GM21360 (cell line): ENCODE results near the gene RETREG1.

Experiments used
- ATAC-seq: cut with Tn5 transposase; IDR thresholded peaks from one replicate; pipeline ENCODE4 v1.9.1; 2021; ENCODE audit warnings: mild to moderate bottlenecking, moderate library complexity; ENCODE audit not compliant: unreplicated experiment

The RETREG1 gene

DNA sequence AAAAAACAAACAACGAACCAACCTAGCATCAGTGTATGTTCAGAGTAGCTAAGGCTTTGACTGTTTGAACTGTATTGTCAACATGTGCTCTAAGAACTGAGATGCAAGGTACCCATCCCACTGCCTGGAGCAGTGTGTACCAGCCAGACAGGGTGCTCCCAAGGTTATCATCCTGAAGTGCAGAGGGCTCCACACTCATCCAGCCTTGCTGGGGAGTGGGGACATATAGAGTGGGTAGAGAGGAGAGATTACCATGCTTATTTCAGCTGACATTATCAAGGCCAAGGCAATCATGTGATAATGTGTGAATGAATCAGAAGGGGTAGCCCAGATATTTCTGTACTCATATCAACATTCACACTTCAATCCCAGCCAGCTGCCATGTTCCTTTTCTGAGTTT lies 82.5 kb downstream of the RETREG1 start:
- ATAC-seq, result no peak

DNA sequence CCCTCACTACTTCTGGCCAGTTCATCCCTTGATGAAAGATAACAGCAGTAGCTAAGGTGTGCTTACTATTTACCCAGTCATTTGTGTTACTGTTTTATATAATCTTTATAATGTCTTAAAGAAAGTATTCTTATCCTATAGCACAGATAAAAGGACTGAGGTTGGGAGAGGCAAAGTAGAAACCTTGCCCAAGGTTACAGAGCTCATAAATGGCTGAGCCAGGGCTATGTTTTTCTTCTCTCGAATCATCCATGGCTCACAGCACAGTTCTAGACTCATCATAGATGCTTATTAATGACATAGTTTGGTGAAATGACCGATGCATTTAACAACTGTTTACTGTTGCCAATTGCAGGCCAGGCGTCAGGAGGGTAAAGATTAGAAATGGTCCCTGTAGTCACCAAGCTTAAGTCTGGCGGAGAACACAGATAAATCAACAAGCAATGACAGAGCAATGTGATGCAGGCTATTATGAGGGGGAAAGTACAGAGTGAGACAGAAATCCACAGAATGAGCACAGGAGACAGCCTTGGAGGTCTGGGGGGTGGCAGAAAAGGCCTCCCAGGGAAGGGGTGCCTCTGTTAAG lies 85.6 kb downstream of the RETREG1 start:
- ATAC-seq, result no peak

DNA sequence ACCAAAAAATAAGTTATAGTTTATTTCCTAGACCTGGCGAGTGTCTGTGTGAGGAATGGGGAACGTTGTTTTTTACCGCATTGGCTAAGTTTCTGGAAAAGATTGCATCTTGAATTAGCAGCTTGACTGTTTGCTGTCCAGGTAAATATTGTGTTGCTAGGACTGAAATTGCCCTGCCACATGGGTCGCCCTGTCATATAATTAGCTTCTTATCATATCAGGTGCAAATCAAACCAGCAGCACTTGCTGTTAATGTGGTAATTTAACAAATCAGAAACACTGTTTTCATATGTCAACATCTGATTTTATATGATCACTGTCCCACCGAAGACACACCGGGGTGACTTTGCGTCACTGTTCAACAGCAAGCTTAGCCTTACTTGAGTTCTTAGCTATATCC lies 87.5 kb downstream of the RETREG1 start:
- ATAC-seq, result no peak

DNA sequence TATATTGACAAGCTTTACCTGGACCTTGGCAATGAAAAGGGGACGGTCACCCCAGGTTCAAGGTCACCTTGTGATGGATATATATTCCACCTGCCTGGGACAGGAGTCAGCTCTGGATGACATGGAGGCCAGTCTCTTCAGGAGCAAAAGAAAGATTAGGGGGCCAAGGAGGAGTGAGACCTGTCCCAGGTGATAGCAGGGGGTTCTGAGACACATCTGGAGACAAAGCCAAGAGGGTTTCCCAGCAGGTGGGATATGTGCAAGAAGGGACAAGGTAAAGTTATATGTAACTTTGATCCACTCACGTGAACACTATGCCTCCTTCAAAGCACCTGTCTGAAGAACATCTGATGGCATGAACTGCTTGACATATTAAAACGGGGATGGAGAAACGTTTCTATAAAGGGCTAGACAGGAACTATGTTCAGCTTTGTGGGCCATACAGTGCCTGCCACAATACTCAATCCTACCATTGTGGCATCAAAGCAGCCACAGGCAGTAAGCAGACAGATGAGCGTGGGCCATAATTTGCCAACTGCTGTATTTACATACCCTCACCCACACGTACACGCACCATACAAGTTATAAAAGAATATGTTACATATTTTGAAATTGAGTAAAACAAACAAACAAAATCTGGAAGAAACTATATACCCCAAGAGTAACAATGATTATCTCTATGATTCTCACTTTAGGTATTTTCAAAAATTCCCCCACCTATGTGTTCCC lies 88.3 kb downstream of the RETREG1 start:
- no peak for ATAC-seq

DNA sequence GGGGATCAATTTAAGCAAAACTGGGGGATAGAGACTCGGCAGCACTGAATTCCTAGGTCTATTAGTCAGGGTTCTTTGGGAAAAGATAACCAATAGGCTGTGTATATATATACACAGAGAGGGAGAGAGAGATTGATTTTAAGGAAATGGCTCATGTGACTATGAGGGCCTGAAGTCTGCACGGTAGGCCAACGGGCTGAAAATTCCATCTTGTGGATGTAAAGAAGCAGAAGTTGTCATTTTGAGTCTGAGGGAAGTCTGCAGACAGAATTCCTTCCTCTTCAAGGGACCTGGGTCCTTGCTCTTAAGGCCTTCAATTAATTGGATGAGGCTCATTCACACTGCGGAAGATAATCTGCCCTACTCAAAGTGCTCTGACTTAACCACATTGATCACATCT lies 91.1 kb downstream of the RETREG1 start:
- no peak for ATAC-seq

DNA sequence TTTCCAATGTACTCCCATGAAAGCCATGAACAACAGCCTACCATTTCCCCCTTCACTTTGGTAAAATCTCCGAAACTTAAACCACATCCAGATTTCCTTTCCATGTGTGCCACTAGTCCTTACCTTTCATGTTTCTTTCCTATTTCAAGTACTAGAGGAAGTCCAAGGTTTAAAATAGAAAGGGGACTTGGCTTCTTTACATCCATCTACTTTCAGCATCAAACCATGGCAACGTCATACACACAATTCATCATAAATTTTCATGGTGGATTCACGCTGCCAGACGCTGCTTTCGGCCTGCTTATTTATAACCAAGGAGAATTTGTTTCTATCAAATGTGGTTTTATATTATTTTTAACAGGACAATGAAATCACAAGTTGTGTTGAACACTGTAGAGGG lies 92.5 kb downstream of the RETREG1 start:
- ATAC-seq, result no peak

DNA sequence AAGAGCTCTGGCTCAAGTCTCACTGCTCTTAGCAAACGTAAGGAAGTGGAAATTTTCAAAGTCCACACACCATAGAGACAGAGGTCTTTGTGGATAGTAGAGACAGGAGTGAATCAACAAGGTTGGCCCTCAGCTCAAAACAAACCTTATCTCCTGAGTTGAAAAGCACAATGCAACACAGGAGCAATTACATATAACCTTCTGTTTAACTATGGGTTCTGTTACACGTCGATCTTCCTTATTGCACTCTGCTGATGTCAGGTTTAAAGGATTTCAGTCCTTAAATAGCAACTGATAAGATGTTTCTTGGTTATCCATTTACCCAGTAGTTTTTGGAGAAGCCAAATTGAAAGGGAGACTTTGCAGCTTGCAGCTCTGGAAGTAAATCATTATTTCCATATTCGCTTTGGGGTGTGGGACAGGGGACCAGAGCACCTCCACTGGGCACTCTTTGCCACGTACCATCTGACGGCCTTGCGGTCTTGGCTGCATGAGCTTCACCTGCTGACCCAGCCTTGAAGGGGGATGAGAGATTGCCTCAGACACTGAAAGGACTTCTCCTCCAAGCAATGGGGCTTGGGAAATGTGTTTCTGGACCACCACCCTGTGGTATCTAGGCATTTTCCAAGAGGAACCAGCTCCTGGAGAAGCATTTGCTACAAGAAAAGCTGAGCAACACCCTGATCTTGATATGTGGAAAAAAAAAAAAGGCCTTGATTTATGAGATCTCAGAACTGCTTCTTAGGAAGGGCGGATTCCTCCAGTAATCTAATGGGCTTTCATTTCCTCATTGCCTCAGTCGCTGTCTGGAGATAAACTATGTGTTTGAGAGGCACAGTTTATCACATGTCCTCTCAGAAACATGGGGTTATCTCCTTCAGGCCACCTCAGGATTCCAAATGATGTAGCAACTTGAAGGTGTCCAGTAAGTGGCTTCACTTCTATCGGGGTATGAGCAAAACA lies 95.0 kb downstream of the RETREG1 start:
- no peak for ATAC-seq

DNA sequence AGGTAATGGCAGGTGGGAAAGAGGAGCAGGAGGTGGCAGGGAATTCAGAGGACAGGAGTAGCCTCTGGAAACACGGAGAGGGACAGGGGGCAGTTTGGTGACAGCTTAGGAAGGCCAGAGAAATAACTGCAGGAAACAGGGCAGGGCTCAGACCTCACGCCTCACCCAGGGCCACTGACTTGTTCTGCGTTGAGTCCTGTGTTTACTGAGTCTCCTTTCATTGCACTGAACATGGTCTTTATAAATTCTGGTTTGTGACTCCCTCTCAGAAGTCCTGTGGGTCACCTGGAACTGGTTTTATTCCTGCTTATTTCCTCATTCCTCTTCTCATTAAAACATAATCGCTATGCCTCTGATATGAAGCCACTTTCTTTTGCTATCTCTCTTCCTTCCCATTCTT lies 96.0 kb downstream of the RETREG1 start:
- ATAC-seq, result no peak

DNA sequence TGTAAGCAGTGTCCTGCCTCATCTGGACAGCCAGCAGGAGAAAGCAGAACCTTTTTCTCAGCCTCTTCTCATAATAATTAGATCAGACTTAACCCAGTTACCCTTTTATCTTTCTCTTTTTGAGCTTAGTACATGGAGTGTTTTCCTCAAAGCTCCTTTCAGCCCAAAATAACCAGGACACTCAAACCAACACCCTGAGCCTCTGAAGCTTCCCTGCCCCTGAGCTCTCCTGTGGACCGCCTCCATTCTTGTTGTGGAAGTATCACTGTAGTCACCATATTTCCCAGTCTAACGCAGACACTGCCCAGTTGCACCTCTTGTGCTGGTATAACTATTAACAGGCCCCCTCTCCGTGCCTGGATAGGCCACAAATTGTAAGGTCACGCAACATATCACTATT lies 97.4 kb downstream of the RETREG1 start:
- no peak for ATAC-seq

DNA sequence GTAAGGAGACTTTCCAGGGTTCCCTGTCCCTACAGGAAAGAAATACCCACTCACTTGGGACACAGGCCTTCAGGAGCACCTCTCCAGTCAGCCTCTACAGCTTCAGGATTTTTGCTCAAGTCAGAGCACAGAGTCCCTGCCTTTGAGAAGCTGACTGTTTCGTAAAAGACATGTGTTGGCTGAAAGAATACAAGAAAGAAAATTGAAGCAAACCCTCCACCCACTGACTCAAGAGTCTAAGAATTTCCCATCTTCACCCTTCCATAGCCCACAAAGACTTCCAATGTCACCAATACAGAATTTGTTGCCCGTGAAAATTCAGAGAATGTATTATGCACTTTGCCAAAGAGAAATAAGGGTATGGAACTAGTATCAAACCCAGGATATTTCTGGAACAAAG lies 98.2 kb downstream of the RETREG1 start:
- ATAC-seq, result no peak

DNA sequence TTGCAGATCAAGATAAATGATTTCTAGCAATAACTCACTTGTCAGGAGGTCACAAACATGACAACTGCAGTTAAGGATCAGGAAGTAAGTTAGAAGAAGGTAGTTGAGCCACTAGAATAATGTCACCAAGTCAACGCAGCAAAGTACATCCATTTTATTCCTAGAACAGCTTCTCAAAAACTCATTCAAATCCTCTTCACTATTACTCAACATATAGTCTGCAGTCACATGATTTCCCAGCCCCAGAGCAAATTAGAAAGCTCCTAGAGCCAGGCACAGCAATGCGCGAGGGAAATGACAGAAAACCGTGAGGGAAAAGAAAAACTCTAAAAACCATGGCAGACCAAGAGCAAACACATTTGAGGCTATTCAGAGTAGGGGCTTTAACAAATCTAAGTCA lies 101.3 kb downstream of the RETREG1 start:
- ATAC-seq, result no peak

DNA sequence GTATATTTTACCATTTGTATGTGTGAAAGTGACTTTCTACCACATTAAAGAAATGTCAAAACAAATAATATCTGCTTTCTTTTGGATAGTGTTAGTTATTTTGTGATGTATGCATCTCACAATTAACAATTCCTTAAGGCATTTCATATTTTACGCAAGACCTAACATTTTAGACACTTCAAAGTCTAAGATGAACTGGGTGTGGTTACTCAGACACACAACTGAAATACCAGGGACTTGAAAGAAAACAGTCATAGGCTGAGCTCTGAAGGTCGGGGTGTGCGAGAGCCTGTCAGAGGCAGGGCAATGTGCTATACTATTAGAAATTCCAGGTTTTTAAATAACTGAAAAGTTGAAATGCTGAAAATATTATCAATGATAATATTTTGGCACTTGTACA lies 106.7 kb downstream of the RETREG1 start:
- ATAC-seq, result no peak

DNA sequence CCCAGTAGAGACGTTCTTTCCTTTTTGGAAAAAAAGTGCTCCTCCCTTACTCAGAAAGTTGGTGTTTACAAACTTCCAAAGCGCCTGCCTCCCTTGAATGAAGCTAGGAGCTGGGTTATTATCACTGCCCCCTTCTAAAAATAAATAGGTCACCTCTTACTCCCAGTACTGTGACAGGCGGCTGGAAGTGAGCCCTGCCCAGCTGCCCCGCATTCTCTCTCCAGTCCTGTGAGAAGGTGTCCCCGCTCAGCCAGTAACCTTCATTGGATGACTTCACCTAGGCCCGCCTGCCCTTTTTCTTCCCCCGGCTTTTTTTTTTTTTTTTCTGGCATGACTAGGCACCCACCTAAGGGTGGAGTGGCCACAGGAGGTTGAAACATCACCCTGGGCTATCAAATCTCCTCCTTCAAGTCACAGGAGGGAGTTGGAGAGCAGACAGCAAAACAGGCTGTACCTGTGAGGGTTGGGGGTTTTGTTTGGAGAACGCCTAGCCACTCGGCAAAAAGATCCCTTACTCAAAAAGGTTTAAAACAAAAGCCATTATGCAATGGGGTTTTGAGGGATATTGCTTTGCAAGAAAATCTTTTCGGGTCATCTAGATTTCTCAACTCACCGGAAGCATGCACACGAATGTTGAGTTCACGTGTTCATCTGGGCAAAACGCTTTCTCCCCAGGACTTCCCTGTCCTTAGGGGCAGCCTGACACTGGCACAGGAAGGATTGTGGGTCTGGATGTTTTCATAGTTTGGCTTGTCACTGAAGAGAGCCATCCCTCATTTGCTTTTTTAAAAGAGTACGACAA lies 107.9 kb downstream of the RETREG1 start:
- ATAC-seq, result no peak

DNA sequence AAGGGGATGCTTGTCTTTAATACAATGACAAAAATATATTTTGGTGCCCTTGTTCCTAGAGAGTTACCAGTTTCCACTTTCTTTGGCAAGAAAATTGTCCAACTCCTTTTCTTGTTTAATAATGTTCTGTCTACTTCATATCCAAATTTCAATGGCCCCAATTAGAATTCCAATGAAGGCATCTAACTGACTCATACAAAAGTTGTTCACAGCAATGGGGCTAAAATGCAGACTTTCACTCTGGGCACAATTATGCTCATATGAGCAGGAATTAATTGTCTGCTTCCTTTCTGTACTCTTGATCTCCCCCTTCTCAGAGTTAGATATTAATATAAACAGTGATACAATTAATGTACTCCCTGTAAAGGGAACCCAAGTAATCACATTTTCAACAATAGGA lies 109.1 kb downstream of the RETREG1 start:
- ATAC-seq, result no peak

DNA sequence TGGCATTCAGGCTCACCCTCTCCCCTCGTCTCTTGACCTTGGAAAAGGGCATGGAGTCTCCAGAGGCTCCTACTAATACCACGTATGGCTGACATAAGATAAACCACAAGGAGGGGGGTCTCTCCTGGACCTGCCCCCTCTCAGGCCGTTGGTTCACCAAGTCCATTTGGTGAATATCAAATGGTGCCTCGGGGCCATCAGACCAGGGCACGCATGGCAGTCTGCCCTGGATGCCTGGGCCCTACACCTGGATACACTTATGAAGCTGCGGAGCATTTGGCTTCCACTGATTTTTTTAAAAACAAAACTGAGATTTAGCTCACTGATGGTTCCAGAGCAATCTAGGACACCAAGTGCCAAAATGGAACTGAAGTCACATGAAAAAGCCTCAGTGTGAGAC lies 110.9 kb downstream of the RETREG1 start:
- ATAC-seq, result no peak

DNA sequence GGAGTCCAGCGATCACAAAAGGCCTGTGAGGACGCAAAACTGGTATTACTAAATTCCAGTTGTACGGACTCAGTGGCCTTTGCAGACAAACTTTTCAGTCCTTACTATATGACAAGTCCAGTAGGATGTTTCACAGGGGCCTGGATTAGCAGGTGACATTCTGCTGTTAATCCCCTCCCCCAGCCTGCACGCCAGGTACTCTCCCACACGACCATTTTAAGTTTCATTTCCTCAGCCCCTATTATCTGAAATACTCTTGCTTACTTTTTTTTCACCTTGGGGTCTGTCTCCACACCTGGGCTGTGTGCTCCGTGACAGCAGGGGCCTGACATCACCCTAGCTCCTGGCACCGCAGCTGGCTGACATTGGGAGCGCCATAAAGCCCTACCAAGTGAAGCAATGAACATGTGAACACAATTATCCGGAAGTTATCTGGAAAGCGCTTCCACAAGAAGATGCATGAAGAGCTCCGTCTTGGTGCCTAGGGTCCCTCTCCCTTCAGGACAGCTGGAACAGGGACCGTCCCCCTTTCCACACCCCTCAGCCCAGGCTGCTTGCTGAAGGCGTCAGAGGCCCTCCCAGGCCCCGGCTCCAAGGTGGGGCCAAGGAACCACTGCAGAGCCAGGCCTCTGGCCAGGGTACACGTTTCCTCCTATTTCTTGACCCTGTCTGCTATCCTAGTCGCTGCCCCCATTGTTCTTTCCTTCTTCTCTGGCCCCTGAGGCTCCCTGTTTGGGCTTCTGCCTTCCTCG lies 111.5 kb downstream of the RETREG1 start:
- no peak for ATAC-seq

DNA sequence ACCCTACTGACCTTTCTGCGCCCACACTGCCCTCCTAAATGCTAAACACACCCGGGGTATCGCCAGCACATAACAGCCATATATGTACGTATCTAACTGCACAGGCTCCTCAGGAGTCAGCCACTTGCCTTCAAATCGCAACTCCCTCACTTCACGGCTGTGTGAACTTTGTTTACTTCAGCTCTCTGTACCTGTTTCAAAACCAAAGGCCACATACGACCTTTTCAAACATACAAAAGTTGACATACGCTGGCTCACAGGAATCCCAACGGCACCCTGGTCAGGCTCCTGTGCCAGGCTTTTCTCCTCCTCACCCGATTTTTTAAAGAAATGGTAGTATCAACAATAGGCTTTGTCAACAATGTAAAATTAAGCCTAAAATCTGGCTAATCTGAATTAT lies 112.2 kb downstream of the RETREG1 start:
- ATAC-seq, result no peak

DNA sequence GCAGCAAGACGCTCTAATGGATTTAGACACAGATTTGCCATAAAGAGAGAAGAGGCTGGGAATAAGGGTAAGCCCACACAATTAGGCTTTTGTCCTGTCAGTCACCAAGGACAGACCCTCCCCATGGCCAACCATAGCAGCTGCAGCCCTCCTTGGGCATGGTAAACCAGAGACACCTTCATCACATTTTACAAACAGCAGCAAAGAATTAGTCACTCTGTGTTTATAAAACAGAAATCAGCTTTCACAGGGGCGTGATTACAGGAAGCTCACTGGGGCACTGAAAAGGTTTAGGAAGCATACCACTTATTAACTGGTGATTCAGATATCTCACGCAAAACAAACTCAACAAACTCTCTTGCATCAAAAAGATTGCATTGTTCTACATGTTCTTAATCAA lies 113.9 kb downstream of the RETREG1 start:
- ATAC-seq, result no peak

DNA sequence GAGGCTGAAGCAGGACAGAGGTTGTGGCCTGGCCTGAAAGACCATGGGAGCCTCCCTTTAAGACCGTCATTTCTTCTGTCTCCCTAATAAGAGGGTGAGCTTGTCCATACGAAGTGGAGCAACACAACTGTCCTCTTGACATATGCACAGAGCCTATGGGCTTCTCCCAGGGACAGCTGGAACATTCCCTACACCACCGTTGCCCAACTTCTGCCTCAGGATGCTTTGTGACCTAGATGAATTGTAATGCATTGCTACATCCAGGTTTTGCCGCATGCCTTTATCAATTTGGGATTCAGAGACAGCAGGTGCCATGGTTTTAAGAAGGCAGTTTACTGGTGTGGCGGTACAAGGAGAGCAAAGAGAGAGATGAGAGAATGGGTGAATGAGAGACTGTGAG lies 116.8 kb downstream of the RETREG1 start:
- no peak for ATAC-seq

DNA sequence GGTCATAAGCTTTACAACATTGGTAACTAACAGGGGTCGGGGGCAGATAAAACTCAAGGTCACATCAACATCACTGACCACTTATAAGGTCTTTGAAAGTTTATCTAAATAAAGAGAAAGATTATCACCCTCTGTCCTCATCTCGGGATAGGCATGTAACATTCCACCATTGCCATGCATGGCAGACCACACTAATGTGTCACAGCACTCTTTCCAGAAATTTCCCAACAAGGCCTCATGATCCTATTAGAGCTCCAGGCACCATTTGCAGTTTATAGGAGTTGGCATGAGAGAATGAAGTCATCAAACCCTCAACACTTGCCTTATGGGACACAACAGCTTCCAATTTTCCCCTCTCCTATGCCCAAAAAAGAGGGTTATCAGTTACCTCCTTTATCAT lies 119.3 kb downstream of the RETREG1 start:
- no peak for ATAC-seq
